ENCODE measurements around the gene SPACDR.

Gene SPACDR

DNA sequence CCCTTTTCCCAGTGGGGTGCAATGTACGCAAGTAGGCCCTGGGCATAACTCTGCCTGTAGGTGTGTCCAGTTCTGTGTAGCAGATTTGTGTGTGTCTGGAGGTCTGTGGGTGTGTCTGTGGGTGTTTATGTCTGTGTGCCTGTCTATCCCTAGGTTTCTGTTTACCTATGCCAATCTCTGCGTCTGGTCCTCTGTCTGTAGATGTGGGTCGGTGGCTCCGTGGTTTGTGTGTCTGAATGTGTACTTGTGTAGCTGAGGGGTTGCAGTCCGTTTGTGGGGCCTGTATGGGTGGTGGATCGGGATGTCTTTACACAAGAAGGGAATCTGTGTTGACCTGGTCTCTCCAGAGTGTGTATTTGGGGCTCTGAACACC lies 20.6 kb upstream of the SPACDR start:
- no peak for DNase-seq

DNA sequence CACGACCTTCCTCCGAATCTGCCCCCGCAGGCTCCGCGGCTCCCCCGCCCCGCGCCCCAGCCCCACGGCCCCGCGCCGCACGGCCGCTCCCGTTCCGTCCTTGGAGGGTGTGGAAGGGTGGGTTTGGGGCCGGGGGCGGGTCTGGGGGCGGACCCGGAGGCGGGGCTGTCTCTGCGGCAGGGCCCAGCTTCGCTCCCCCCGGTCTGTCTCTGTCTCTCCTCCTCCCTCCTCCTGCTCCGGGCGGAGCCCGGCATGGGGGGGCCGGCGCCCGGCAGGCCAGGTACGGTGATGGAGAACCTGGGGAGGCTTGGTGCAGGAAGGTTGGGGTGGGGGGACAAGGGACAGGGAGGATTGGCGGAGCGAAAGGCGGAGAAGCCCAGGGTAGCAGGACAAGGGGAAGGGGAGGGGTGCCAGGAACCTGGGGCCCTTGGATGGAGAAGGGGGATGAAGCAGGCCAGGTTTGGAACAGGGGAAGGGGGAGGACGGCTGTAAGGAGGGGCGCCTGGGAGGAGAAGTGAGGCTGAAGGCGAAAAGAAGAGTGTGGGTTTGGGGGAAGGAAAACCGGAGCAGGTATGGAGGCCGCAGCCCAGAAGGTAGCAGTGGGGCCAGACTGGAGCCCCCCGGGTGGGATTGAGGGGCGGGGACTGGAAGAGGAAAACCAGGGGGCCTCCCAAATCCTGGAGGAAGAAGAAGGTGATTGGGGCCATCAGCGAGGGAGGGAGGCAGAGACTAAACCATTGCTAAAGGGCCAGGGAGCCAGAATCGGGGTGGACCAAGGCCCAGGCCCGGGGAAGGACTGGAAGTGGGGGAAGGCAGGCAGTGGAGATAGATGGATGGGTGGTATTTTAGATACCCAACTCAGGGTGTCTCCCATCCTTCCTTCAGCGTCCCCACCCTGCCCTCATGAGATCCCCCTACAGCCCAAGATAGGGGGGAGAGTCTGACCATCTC lies 19.9 kb upstream of the SPACDR start, which contains the start of gene NYAP1:
Gene NYAP1 (plus strand): TSS at position 206 of the 951 bp plus-strand sequence. CDS start 1,385 bp downstream, outside the sequence.
- DNase-seq: no peak

DNA sequence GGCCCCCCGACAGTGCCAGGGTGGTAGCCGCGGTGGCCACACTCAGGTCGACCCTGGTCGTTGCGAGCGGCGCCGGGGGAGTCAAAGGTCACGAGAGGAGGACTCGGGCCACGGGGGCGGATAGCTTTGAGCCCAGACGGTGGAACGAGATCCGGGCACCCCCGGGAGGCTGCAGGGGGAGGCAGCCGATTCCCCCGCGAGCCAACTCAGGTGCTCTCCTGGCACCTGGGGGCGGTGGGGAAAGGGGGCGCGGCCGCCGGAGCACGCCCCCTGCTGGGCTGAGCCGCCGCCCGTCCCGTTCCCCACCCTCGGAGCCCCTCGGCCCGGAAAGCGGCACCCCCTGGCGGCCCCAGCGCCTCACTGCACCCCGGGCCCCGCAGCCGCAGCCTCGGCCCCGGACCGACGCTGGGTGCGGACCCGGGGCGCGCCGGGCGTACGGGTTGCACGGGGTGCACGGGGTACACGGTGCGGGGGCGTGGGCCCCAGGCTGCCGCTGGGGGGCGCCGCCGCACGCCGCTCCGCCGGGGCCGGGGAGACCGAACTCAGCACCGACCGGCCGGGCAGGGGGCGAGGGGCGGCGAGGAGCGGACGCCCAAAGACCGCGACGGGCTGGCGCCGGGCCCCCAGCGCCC lies 19.1 kb upstream of the SPACDR start:
- DNase-seq: peak; percentile 73

DNA sequence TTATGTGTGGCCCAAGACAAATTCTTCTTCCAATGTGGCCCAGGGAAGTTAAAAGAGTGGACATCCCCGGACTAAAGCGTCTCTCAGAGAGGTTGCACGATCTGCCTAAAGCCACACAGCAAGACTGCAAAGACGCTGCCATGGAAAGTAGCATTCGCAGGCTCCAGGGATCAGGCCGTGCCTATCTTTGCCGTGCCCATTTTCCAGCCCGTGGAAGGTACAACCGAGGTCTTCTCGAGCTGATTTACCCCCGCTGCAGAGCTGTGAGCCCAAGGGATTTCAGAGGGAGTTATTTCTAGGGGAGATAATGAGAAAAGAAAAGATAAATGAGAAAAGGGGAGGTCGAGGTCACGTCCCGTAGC lies 18.6 kb upstream of the SPACDR start:
- DNase-seq: no peak

DNA sequence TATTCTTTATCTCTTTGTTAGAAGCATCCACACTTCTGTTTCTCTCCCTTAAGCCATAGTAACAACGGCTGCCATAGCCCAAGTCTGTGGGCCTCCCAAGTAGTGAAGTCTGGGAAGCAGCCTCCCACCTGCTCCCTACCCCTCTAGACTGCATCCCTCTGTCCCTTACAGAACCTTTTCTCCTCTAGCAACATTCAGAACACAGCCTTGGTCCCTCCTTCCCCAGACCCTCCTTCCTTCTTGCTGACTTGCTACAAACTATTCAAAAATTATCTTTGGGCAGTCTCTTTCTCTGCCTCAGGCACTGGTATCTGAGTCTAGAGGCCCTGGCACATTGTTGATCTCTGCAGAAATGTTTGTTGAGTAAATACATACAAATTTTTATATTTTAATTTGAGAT lies 17.4 kb upstream of the SPACDR start:
- DNase-seq: no peak

DNA sequence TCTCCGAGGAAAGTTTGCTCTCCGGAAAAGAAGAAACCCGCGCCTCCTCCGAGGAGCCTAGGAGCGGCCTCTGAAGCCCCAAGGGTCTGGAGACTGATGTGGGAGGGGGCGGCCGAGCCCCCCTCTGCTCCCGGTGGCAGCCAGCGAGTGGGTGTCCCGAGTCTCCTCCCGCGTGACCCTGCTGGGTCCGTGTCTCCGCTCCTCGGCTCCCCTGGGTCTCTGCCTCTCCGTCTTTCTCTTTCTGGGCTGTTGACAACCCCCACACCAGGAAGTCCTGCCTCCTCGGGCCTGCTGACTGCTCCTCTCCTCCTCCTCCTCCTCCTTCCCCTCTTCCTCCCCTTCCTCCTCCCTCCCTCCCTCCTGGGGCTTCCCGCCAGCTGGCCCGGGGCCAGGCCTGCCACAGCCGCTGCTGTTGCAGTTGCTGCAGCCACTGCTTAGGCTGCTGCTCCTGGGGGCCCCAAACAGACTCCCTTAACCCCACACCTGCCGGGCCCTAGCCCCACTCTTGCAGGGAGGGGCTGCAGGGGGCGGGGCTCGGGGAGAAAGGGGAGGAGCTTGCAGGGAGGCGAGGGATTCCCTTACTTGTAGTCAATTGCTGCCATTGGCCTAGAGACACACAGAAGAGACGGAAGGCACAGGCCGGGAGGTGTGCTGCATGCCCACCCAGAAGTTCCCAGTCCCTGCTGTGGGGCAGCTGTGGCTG lies 15.0 kb upstream of the SPACDR start, which contains the start of gene TSC22D4:
Gene TSC22D4 (minus strand): TSS at position 257 of the 703 bp plus-strand sequence. CDS start 1,176 bp downstream, outside the sequence.
- DNase-seq: peak; percentile 97

DNA sequence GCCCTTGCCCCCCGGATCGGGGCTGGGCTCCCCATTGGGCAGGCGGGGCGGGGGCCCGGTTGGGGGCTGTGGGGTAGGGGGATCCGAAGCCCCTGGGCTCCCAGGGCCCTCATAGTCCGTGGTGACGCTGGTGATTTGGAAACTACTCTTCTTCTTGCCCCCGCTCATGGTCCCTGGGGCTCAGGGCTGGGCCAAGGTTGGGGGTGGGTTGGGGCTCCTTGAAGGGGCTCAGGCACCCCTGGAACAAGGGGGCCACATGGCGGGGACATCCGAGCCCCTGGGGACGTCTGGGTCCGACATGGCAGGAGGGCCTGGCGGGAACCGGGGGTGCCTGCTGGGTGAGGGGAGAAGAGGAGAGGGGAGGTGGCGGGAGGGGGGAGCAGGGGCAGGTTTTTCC lies 13.8 kb upstream of the SPACDR start:
- no peak for DNase-seq

DNA sequence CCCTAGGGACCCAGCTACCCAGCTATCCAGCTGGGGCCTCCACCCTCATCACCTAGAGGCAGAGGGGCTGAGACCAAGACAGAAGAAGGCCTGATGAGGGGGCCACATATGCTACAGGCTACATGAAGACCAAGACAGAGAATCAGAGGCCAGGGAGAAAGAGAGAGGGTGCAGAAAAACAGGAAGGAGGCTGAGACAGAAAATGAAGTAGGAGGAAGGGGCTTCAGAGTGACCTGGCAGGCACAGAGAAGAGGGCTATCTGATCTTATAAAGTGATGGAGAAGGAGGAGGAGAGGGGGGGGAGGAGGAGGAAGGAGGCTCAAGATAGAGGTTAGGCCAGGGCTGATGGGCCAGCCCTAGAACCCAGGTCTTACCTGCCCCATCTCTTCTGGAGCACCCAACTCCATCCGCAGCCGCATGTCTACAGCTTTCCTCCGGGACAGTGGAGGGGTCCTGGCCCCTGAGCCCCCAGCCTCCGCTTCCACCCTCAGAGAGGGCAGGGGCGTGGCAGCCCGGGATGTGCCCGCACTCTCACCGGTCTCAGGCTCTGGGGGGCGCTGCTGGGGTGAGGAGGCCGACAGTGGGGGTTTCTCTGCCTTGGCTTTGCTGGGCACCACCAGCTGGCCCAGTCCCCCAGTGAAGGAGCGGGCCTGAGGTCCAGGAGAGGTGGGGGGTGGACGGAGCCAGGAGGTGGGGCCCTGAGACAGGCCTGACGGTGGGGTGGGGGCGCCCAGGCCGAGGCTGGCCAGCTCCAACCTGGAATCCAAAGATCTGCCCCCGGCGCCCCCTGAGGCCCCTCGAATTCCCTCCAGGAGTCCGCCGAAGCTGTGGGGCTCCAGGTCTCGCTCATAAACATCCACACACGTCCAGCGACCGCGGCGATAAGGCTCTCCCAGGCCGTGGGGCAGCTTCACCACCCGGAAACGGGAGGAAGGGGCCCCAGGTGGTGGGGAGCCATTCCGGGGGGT lies 13.1 kb upstream of the SPACDR start:
- no peak for DNase-seq

DNA sequence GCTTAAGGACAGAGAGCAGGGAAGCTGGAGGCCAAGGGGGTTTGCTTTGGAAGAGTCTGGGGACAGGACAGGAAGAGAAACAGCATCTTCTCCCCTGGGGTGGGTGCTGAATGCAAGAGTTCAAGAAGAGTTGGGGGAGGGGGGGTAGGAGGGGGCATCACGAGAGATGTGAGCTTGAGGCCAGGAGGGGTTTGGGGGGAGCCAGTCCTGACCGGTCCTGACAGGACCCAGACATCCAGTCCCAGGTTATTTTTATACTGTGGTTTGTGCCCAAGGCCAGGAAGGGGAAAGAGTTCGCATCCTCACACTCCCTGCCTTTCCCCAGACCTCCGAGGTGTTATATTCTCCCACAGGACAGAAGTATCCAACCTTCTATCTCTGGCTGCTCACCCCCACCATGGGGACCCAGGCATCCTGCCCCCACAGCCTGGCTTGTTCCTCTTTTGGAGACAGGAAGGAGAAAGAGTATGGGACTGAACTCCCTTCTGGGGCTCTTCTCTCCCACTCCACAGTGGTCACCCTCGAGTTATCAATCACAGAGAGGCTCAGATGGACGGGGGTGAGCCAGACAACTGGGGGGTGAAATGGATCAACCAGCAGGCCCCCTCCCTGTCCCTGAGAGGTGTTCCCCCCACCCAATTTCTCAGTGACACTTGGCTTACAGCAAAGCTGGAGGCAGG lies 12.2 kb upstream of the SPACDR start:
- DNase-seq: peak; percentile 37

DNA sequence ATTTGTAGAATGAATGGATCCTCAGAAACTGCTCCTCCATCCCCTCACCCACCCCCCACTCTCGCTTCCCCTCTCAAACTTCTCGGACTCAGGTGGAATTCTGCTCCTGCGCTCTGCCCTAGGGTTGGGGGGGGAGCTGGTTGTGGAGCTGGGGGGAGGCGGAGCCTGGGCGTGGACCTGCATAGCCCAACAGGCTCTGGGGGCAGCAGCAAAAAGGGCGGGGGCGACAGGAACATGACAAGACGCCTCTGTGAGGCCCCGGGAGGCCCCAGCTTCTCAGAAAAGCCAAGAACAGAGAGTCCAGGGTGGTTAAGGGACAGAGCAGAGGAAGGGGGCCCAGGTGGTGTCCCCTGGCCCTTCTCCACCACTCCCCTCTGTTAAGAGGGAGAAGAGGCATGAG lies 11.5 kb upstream of the SPACDR start:
- DNase-seq: no peak

DNA sequence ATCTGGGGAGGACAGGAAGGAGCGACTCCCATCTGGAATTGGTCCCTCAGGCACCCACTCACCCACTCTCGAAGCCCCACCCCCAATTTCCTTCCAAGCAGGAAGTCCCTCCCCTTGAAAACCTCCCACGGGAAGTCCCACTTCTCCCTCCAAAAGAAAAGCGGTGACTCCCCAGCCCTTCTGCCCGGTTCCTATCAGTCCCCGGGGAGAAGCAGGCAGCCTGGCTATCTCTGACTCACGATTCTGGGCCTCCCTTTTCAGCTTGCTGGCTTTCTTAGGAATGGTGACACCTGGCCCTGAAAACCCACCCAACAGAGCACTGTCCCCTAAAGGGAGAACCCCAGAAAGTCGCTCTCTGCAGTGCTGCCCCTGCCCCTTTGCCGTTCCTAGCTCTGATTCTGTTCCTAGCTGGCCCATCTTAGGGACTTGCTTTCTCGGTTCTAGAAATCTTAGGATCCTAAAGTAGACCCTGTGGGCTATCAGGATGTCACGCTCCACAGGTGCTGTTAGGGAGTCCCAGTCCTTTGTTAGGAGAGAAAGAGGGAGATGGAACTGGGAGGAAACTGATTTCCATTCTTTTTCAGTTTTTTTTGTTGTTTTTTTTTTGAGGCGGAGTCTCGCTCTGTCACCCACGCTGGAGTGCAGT lies 8.9 kb upstream of the SPACDR start:
- DNase-seq: no peak

DNA sequence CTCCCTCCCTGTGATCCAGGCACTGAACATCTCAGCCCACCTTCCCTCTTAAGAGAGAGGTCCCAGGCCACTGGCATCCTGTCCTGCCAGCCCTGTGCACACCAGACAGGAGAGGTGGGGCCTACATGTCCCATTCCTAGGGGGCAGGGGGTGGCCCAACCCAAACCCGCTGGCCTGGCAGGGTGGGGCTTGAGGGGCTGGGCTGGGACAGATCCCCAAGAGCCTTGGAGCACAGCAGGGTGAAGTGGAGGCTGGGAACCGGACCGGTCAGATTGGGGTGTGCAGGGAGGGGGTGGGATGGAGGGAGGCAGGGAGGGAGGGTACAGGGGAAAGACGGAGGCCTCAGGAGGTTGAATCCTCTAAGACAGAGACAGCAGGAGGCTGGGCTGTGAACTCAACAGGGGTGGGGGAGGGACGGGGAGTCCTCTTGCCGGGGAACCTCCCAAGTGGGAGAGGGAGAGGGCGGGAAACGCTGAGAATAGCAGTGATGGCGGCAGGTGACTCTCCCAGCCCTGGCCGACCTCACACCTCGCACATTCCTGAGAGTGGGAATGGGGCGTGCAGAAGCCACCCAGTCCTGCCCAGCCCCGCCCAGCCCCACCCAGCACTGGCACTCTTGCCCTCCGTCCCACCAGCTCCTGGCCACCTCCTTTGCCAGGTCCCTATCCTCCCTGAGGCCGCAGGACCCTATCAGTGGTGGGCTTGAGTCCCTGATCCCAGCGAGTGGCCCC lies 8.2 kb upstream of the SPACDR start:
- DNase-seq: no peak

DNA sequence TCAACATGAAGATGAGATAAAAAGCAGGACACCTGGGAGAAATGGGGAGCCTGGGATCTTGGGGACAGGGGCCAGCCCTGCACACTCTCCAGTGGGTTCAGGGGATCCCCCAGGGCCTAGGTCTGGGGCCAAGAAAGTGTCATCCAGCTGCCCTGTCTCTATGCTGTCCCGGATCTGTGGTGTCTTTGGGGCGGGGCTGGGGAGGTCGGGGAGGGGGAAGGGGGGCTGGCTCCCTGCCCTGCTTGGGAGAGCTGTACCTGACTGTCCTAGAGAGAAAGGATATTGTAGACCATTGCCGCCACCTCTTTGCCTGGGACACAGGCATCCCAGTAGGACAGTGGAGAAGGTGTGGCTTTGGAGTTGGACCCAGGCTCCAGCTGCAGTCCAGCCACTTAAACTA lies 7.0 kb upstream of the SPACDR start:
- no peak for DNase-seq

DNA sequence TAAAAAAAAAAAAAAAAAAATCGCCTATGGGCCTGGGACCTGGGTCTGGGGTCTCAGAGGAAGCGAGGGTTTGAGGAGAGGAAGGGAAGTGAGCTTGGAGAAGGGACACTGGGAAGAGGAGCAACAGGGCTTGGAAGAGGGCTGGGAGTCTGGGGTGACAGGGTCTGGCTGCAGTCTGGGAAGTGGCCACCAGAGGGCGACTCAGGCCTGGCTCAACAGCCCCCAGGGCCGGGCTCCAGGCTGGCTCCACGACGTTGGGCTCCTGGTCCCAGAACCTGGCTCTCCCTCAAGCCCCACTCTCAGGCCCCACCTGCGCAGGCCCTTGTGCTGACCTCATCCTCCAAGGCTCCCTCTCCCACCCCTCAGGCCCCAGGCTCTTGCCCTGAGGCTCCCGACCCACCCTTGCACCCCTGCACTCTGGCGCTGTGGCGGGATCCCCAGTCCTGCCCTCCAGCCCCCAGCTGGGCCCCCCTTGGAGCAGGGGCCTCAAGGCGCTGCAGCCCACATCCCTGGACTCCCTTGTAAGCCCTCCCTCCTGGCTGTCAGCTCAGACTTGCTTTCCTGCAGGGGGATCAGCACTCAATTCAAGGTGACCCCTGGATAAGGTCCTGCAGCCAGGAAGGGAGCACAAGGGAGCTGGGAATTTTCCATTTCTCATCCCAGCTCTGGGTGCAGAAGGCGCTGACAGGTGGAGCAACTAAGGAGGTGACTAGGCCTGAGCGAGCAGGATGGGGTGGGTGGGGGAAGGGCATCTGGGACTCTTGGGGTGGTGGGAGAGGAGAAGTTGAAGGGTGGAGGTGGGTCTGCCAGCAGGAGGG lies 5.4 kb upstream of the SPACDR start:
- peak; percentile 60 for DNase-seq

DNA sequence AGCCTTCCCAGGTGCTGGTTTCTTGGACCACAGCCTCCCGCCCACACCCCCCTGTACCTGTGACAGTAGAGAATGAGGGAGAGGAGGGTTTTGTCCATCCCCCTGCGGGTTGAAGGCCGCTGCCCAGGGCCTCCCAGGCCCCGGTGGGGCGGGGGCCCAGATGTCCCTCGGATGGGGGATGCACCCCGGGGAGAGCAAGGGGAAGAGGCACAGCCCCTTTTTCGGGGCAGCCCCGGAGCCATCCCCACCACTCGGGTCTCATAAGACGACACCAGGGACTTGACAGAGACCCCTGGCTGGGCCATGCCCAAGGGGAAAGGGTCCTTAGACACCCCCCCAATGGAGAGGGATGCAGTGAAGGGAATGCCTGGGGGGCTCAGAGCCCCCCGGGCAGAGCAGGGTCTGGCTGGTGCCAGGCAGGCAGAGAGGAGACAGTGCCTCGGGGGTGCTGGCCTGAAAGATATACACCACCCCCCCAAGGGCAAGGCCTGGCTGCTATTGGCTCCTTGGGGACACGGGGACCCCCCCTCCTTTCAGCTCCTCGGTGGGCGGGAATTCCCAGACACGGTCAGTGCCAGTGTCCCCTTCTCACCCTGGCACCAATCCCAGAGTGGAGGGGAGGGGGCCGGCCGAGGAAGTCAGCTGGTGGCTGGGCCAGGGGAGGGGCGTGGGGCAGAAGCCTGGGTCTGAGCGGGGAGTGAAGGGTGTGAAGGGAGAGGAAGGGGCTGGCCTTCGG lies 3.7 kb upstream of the SPACDR start:
- no peak for DNase-seq

DNA sequence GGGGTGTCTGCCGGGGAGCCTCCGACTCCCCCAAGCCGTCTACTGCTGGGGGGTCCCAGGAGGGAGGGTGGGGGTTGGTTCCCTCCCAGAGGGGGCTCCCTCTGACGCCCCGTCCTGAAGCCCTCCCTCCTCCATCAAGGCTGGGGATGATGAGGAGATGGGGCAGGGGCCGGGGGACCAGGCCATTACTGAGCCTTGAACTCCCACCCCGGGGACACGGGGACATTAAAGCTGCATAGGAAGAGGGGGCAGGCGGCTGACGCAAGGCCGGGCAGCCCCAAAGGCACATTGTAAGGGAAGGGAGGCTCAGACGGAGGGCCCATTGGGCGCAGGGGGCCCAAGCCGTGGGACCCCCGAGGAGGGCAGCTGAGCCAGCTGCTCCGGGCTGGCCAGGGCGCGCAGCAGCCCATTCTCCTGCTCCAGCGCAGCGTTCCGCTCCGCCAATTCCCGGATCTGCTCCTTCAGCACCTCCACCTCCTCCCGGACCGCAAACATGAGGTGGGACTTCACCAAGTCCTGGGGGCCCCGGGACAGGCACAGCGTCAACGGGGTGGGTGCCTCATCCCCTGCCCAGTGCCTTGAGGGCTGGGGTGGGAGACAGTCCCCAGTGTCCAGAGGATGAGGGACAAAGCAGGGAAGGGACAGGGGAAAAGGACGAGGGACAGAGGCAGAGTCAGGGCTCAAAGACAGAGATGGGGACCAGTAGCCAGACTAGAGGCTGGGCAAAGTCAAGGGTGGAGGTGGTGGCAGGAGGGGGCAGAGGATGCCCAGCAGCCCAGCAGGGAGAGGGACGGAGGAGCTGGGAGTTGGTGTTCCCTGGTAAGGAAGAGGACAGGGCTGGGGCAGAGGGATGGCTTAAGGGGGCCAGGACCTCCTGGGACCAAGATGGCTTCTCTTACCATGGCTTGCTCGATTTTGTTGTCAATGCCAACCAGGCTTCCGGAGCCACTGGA lies 2.9 kb upstream of the SPACDR start:
- no peak for DNase-seq

DNA sequence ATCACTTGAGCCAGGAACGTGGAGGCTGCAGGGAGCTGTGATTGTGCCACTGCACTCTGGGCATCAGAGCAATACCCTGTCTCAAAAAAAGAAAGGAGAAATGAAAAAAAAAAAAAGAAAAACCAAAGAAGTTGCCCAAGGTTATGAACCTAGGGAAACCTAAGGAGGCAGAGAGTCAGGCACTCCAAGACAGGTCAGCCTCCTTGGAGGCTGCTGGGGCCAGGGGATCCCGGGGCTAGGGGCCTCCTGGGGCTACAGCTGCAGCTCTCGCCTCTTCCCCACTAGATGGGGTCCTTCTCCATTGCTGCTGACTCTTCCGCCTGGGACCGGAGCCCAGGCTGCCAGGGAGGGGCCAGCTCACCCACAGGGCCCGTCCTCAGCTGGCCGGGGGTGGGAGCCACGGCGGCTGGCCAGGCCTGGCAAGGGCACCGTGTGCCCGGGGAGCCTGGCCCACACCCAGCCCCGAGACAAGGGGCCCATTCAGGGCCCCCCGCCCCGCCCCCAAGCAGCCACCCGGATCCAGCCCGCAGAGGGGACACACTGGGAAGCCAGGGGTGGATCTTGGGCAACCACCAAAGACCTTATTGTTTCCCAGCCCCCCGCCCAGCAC lies 1.7 kb upstream of the SPACDR start:
- DNase-seq: no peak

All from GDM1 (cell line).